CD4-positive, alpha-beta T cell treated with Interleukin-2 at 100 ng/mL for 4 hours (primary cell): ENCODE measurements around the gene EEF1G.
"Not testable (repeated sequence)": the region's sequence is repeated elsewhere in the genome, so short reads cannot be mapped to it uniquely, and the experiment has no call there.

Experiments used
- DNase-seq: peaks from one replicate; pipeline ENCODE4 v3.0.0-alpha.2; 2020; ENCODE audit warnings: low spot score

EEF1G gene

DNA sequence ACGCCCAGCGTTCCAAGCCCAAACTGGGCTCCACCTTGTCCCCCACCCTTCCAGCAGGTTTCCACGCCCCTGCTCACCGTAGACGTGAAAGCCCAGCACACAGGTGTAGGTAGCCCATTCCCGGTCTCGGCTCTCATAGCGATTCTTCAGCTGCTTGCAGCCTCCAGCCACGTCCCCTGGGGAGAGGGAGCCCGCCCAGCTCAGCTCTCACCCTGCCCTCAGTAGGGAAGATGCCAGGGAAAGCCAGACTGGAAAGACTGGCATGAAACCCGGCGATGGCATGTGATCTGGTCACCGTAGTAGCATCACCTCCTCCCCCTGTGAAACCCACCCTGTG lies 29.3 kb upstream of the EEF1G start:
- DNase-seq = no peak

- DNase-seq = no peak
Observed at GRCh38 chr11:62602141-62603071, 28.7 kb upstream of the EEF1G start.

DNA sequence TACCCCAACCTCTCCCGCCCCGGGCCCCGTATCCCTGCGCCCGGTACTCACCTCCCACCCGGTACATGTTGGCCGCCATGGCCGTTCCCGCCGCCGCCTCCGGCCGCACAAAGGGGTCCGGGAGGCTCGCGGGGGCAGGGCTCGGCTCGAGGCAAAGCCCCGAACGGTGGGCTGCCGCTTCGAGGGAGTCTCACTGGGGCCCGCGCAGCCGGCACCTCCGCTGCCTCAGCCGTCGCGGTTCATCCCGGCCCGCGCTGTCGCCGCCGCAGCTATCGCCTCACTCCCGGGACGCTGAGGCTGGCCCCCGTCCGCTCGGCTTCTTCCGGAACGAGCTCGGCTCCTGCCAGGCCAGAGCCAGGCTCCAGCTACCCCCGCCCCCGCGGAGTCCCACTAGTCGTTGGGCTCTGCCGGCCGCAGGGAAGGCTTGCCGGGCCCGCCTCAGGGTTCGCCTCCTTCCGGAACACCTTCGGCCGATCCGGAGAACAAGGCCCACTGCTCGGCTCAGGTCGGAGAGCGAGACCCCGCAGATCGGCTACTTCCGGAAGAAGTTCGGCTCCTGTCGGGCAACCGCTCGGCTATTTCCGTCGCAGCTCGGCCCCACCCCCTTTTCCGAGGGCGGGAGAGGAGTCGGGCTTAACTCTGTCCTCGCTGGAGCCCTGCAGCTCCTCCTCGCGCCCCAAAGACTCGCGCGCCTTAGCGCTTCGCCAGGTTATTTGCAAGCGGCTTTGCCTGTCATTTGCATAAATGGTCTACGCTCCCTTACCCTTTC lies 27.9 kb upstream of the EEF1G start, which contains the start of gene MTA2:
TSS of gene MTA2 (minus strand) at position 494 of the 769 bp plus-strand sequence. CDS start at position 79, 415 bp downstream.
- peak; percentile 99 for DNase-seq

DNA sequence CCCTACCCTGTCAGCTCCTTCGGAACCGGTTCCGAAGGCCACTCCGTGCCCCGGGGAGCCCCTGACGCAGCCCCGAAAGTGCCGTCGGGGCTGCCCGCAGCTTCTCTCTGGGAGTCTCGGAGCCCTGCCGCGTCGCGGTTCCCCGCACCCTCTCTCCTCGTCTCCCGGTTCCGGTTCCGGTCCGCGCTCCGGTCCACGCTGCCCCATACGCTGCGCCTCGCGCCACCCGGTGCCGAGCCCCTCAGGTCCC lies 27.4 kb upstream of the EEF1G start:
- peak; percentile 37 for DNase-seq

DNA sequence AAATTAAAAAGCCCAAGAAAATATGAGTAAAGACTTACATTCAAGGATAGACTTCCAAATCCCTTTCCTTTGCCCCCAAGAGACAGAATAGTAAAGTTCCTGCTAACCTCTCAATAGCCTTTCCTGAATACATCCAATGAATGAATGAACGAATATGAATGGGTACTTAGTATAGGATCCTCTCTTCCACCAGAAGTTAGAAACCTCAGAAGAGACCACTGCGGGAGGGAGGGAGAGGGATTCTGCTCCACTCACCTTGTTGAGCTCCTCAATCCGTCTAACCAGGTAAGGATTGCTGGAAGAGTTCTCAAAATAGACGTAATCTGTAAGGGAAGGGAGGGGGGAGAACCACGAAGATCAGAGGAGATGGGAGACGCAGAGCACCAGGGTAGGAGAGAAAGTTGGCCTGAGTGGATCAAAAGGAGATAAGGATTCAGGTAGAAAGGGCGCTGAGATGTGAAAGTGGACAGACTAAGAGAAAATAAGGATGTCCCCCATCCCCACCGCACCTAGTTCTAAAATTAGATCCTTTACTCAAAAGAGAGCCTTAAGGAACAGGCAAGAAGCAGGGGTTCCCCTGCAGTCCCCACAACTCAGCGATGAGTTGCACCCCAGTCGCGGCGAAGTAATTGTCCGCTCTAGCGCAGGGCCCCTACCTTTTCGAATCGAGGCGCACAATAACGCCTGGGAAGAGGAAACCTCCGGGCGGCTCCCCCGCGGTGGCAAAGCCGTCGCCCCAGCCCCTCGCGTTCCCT lies 26.9 kb upstream of the EEF1G start:
- no peak for DNase-seq

DNA sequence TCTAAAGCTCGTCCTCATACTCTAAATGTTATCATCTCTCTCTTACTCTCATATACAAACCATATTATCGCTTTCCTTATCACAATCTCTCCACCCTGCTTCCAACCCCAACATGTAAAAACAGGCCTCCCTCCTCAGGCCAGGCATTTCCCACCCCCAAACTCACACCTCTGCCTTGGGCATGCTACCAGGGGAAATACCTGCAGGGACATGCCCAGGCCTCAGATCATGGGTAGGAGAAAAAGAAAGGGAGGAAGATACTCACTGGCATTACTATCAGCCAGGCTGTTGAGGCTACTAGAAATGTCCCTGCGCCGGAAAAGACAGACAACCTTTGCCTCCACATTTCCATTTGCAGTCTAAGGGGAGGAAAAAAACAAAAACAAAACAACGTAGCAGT lies 26.2 kb upstream of the EEF1G start:
- DNase-seq = no peak

DNA sequence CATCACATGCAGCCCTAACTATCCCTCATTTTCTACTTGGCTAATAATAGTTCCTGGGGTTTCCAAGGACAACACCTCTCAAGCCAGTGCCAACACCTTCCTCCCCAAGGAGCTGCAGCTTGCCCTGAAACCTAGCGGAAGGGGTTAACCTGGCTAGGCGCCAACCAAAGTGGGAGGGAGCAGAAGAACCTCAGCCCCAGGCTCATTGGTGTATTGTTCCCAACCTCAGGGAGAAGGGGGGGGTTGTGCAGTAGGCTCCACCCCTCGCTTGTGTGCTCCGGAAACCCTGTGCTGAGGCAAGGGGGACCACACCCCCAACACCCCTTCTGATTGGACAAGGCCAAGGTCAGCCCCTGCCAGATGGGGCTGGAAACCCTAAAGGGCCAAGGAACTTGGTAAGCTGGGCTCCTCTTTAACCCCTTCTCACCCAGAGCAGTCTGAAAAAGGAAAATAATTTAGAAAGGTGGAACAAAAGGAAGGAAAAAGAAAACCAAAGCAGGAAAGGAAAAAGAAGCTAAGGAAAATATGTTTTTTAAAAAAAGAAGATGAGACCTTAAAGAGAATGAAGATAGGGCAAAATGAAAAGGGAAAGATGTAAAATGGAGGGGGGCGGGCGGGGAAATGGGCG lies 25.5 kb upstream of the EEF1G start:
- peak; percentile 98 for DNase-seq

- DNase-seq = no peak
Observed at GRCh38 chr11:62595124-62595523, 21.4 kb upstream of the EEF1G start.

DNA sequence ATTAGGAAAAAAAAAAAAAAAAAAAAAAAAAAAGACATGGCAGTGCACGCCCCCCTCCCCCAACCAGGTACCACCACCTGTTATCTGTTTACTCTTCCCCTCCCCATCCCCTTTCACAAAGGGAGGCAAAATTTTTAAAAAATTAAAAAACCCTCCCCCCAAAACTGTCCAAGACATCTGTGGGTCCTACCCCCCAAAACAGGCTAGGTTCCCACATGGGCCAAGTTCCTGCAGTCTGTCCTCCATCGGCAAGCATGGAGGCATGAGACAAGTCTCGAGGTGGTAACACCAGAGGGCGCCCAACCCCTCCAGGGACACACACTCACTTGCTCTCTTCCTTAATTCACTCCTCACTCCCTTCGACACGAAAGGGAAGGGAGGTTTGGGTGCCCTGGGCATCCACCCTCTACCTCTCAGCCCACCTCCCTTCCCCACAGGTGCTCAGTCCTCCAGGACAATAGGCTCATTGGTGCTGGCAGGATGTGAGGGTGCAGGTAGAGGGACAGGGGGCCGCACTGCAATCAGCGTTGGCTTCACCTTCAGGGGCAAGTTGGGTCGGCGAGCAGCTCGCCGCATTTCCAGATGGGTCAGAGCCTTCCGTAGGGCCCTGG lies 19.8 kb upstream of the EEF1G start:
- peak; percentile 81 for DNase-seq

DNA sequence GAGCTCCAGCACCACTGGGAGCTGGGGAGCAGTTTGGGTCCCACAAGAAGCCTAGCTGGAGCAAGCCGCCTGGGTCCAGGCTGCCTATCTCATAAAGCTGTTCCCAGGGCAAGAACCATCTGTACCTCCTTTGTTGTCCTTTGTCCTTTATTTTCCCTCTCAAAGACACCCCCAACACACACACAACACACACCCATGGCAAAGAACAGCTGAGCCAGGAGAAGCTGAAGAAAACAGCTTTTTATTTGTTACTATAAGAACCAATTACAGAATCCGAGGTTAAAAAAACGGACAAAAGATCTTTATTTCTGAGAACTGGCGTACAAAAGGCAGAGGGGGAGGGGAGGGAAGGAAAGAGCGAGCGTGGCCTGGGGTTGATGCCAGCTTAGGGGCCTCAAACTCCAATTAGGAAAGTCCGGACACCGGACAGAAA lies 19.3 kb upstream of the EEF1G start:
- no peak for DNase-seq

- no peak for DNase-seq
Observed at GRCh38 chr11:62592146-62592815, 18.6 kb upstream of the EEF1G start.

GRCh38 chr11:62591448-62592145 lies 17.9 kb upstream of the EEF1G start, which contains the start of gene TUT1:
Gene TUT1 (minus strand): TSS chr11:62591523. CDS start chr11:62591485, 38 bp downstream.
- DNase-seq = peak; percentile 99

DNA sequence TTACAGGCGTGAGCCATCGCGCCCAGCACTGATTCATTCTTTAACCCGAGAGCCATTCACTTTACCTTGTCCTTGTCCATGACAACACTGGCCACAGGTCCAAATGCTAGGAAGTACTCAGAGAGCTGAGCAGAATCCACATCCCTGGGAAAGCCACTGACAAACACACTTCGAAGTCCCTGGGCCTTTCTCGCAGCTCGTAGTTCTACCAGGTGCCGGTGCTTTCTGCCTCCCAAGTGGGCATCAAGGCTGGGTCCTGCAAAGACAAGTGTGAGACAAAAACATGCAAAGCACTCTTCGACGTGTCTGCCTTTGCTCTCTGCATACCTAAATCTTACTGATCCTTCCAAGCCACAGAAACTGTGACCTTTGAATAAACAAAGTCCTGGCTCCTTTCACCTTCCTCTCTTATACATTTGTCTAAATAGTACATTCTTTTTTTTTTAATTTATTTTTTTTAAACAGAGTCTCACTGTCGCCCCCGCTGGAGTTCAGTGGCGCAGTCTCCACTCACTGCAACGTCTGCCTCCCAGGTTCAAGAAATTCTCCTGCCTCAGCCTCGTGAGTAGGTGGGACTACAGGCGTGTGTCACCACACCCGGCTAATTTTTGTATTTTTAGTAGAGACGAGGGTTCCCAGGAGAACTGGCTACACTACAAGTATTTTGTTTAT lies 15.4 kb upstream of the EEF1G start:
- DNase-seq = no peak

- DNase-seq = not testable (repeated sequence)
Observed at GRCh38 chr11:62585356-62585755, 11.7 kb upstream of the EEF1G start.

GRCh38 chr11:62581735-62582134 lies 8.0 kb upstream of the EEF1G start:
- DNase-seq = not testable (repeated sequence)

GRCh38 chr11:62580959-62581715 lies 7.4 kb upstream of the EEF1G start:
- no peak for DNase-seq

DNA sequence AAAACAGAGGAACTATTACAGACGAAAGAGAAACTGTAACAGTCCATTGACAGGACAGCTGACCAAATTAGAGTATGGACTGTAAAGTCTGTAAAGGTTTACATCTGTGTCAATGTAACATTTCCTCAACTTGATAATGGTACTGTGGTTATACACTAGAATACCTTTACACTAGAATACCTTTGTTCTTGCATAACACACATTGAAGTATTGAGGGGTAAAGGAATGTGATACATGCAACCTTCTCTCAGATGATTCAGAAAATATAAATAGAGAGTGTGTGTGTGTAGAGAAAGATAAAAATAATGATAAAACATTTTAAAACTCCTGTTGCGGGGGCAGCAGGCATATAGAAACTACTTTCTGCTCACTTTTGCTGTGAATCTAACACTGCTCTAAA lies 5.6 kb upstream of the EEF1G start:
- DNase-seq = no peak

- no peak for DNase-seq
Observed at GRCh38 chr11:62578541-62578940, 4.8 kb upstream of the EEF1G start.
